Measurements from ENCODE around the gene CATSPERE. TPM values are rescaled to one million over a fixed set of nuclear protein-coding genes. Genes with fewer than 3 reads are reported as not detected.
A peak's percentile ranks its signal among the peaks of the same experiment; 100 is the strongest.

CATSPERE gene
- total and polyA plus RNA-seq, 7 experiments from 2014 or later: 0.24 to 2.2 (median 1.0) TPM

DNA sequence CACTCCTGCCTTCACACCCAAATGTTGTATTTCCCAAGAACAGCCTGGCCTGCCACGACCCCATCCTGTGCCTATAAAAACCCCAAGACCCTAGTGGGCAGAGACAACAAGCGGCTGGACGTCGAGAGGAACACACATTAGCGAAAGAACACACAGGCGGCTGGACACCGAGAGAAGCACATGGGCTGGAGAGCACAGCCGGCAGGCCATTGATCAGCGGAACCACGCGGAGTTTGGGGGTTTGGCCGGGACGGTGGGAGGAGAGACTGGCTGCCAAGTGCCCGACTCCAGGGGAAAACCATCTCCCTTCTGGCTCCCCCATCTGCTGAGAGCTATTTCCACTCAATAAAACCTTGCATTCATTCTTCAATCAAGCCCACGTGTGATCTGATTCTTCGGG, 181.5 kb downstream of the CATSPERE start:
- intact Hi-C loops (cut with micrococcal nuclease): no loop called here
- H3K9me3 ChIP-seq (ENCODE audit: control insufficient read depth in 2 of 3, low read length in 3 of 3): no peaks in the 10 kb centered on the region
- no peak for ATAC-seq
- no peak for DNase-seq
- ChIA-PET CTCF (no interaction called here), POLR2A (no interaction called here)
- no peaks in the 10 kb centered on the region for H3K4me1 ChIP-seq (ENCODE audit: control insufficient read depth in 2 of 2, insufficient read depth in 2 of 2, low read length in 2 of 2)
- peaks cover 0 to 10% (median 6%) of the 10 kb centered on the region in 5 donors for H3K27me3 Mint-ChIP-seq
- no peak overlapping the region for H3K4me3 ChIP-seq (ENCODE audit: low read length)
- no peaks in the 10 kb centered on the region for H3K4me1 Mint-ChIP-seq
- no peak overlapping the region for H3K4me3 Mint-ChIP-seq
- no peak overlapping the region for H3K27ac Mint-ChIP-seq
- H3K36me3 Mint-ChIP-seq: no peaks in the 10 kb centered on the region
- no peak overlapping the region for H3K27ac ChIP-seq (ENCODE audit: low read depth, low read length)
- H3K9me3 Mint-ChIP-seq: no peaks in the 10 kb centered on the region
- peaks cover 0 to 3% of the 10 kb centered on the region in 2 donors for H3K27me3 ChIP-seq (ENCODE audit: control insufficient read depth in 2 of 2, insufficient read depth in 2 of 2, low read length in 2 of 2)
- no peaks in the 10 kb centered on the region for H3K36me3 ChIP-seq (ENCODE audit: control insufficient read depth in 2 of 3, insufficient read depth in 3 of 3, low read length in 3 of 3)

DNA sequence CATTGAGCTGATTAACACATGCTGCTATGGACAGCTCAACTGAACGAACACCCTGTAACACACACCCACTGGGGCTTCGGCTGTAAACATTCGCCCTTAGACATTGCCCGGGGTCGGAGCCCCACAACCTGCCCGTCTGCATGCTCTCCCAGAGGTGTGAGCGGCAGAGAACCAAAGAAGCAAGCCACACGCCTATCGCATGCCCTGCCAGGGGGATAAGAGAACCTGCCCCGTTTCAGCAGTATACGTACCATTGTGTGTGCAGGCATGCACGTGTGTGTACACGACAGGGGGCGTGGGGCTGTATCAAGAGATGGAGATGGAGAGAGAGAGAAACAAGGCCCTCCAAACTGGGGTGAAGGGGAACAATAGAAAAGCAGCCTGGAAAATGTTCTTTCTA, 181.9 kb downstream of the CATSPERE start:
- ATAC-seq: no peak
- Histone ChIP-seq H3K36me3 (ENCODE audit: control insufficient read depth in 2 of 3, insufficient read depth in 3 of 3, low read length in 3 of 3) (no peaks in the 10 kb centered on the region), H3K27ac (ENCODE audit: low read depth, low read length) (no peak overlapping the region), H3K4me1 (ENCODE audit: control insufficient read depth in 2 of 2, insufficient read depth in 2 of 2, low read length in 2 of 2) (no peaks in the 10 kb centered on the region), H3K4me3 (ENCODE audit: low read length) (no peak overlapping the region), H3K27me3 (ENCODE audit: control insufficient read depth in 2 of 2, insufficient read depth in 2 of 2, low read length in 2 of 2) (peaks cover 0 to 3% of the 10 kb centered on the region in 2 donors), H3K9me3 (ENCODE audit: control insufficient read depth in 2 of 3, low read length in 3 of 3) (no peaks in the 10 kb centered on the region)
- Mint-ChIP-seq H3K27me3 (peaks cover 0 to 10% (median 6%) of the 10 kb centered on the region in 5 donors), H3K27ac (no peak overlapping the region), H3K9me3 (no peaks in the 10 kb centered on the region), H3K36me3 (no peaks in the 10 kb centered on the region), H3K4me1 (no peaks in the 10 kb centered on the region), H3K4me3 (no peak overlapping the region)
- intact Hi-C loops (cut with micrococcal nuclease): no loop called here
- ChIA-PET POLR2A (no interaction called here), CTCF (no interaction called here)
- no peak for DNase-seq

DNA sequence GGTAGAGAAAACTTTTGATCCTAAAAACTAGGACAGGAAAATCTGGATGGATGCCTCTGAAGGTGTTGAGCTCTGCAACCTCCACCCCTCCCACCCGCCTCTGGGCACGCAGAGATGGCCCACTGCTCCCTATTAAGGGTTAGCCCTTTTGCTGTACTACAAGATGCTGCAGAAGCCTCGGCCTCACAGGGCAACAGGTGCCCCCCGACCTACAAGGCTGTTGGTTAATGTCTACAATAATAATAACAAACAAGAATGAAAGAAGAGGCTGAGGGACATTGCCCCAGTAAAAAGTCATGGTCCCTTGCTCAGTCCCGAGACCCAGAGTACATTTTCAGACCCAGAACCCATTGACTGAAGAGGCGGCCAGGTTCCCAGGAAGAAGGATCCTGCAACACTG, 184.3 kb downstream of the CATSPERE start:
- H3K4me1 Mint-ChIP-seq: peaks cover 0 to 7% (median 0%) of the 10 kb centered on the region in 7 donors
- H3K36me3 Mint-ChIP-seq: no peaks in the 10 kb centered on the region
- CTCF ChIA-PET: no interaction called here
- no peaks in the 10 kb centered on the region for H3K4me1 ChIP-seq (ENCODE audit: control insufficient read depth in 2 of 2, insufficient read depth in 2 of 2, low read length in 2 of 2)
- H3K9me3 ChIP-seq (ENCODE audit: control insufficient read depth in 2 of 3, low read length in 3 of 3): no peaks in the 10 kb centered on the region
- H3K27me3 Mint-ChIP-seq: peaks cover 0 to 10% (median 6%) of the 10 kb centered on the region in 5 donors
- no peaks in the 10 kb centered on the region for H3K36me3 ChIP-seq (ENCODE audit: control insufficient read depth in 2 of 3, insufficient read depth in 3 of 3, low read length in 3 of 3)
- no peak for ATAC-seq
- H3K27ac ChIP-seq (ENCODE audit: low read depth, low read length): no peak overlapping the region
- no peaks in the 10 kb centered on the region for H3K9me3 Mint-ChIP-seq
- no peak overlapping the region for H3K4me3 ChIP-seq (ENCODE audit: low read length)
- H3K4me3 Mint-ChIP-seq: no peak overlapping the region
- H3K27ac Mint-ChIP-seq: no peak overlapping the region
- H3K27me3 ChIP-seq (ENCODE audit: control insufficient read depth in 2 of 2, insufficient read depth in 2 of 2, low read length in 2 of 2): peaks cover 0 to 3% of the 10 kb centered on the region in 2 donors
- POLR2A ChIA-PET: interaction anchor here (0.9 kb wide), 1 partner anchor 51 kb away, joined by 3 read pairs; no protein-coding TSS in a partner anchor
- intact Hi-C loops (cut with micrococcal nuclease): no loop called here
- DNase-seq: no peak

- Mint-ChIP-seq H3K4me3 (no peak overlapping the region), H3K9me3 (no peaks in the 10 kb centered on the region), H3K36me3 (no peaks in the 10 kb centered on the region), H3K4me1 (peaks cover 0 to 9% (median 0%) of the 10 kb centered on the region in 7 donors), H3K27ac (no peak overlapping the region), H3K27me3 (peaks cover 0 to 10% (median 5%) of the 10 kb centered on the region in 5 donors)
- Histone ChIP-seq H3K4me1 (ENCODE audit: control insufficient read depth in 2 of 2, insufficient read depth in 2 of 2, low read length in 2 of 2) (no peaks in the 10 kb centered on the region), H3K36me3 (ENCODE audit: control insufficient read depth in 2 of 3, insufficient read depth in 3 of 3, low read length in 3 of 3) (no peaks in the 10 kb centered on the region), H3K9me3 (ENCODE audit: control insufficient read depth in 2 of 3, low read length in 3 of 3) (no peaks in the 10 kb centered on the region), H3K27ac (ENCODE audit: low read depth, low read length) (no peak overlapping the region), H3K4me3 (ENCODE audit: low read length) (no peak overlapping the region), H3K27me3 (ENCODE audit: control insufficient read depth in 2 of 2, insufficient read depth in 2 of 2, low read length in 2 of 2) (peaks cover 0 to 3% of the 10 kb centered on the region in 2 donors)
- DNase-seq: no peak
- ChIA-PET CTCF (no interaction called here), POLR2A (no interaction called here)
- ATAC-seq: no peak
- intact Hi-C loops (cut with micrococcal nuclease): no loop called here
Measured at GRCh38 chr1:244645890-244646289, 184.8 kb downstream of the CATSPERE start.

- intact Hi-C loops (cut with micrococcal nuclease): no loop called here
- peaks cover 10 to 20% (median 11%) of the 10 kb centered on the region in 7 donors for H3K4me1 Mint-ChIP-seq
- H3K9me3 Mint-ChIP-seq: no peaks in the 10 kb centered on the region
- ChIA-PET CTCF (interaction anchor here (0.6 to 1.2 kb wide), 3 partner anchors 43 to 154 kb away, joined by 3 to 4 read pairs (median 4); no protein-coding TSS in a partner anchor), POLR2A (interaction anchor here (0.5 to 1.4 kb wide), 6 partner anchors 42 to 1407 kb away, joined by 3 read pairs; no protein-coding TSS in a partner anchor)
- Histone ChIP-seq H3K4me3 (ENCODE audit: low read length) (no peak overlapping the region), H3K36me3 (ENCODE audit: control insufficient read depth in 2 of 3, insufficient read depth in 3 of 3, low read length in 3 of 3) (no peaks in the 10 kb centered on the region), H3K4me1 (ENCODE audit: control insufficient read depth in 2 of 2, insufficient read depth in 2 of 2, low read length in 2 of 2) (peaks cover 4 to 6% of the 10 kb centered on the region in 2 donors), H3K27ac (ENCODE audit: low read depth, low read length) (no peak overlapping the region), H3K9me3 (ENCODE audit: control insufficient read depth in 2 of 3, low read length in 3 of 3) (no peaks in the 10 kb centered on the region), H3K27me3 (ENCODE audit: control insufficient read depth in 2 of 2, insufficient read depth in 2 of 2, low read length in 2 of 2) (no peaks in the 10 kb centered on the region)
- ATAC-seq (no peak), DNase-seq (no peak)
- no peak overlapping the region for H3K4me3 Mint-ChIP-seq
- H3K27me3 Mint-ChIP-seq: no peaks in the 10 kb centered on the region
- no peak overlapping the region for H3K27ac Mint-ChIP-seq
- no peaks in the 10 kb centered on the region for H3K36me3 Mint-ChIP-seq
Measured at GRCh38 chr1:244647819-244648218, 186.7 kb downstream of the CATSPERE start.

DNA sequence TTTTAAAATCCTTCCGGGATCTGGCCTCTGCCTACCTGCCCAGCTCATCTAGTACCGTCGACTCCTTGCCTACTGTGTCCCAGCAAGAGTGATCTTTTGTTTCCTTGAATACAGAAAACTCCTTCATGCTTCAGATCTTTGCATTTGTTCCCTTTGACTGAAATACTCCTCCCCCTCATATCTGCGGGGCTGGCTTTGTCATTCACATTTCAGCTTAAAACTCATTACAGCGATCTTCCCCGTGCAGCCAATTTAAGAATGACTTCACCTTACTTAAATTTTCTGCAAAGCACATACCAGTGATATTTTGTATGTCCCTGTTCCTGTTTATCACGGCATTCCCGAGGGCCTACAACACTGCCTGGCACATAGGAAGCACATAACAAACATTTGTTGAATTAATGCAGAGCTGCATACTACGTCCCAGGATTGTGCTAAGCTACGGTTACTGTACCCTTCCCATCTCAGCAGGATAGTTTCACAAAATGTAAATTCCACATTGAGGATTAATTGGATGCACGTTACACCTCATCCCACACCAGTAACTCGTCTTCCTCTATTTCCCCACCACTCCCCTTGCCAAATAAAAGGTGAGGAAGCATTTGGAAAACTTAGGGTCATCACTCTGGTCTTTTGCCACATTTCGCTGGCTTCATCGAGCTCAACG, 191.0 kb downstream of the CATSPERE start:
- no peaks in the 10 kb centered on the region for H3K36me3 ChIP-seq (ENCODE audit: control insufficient read depth in 2 of 3, insufficient read depth in 3 of 3, low read length in 3 of 3)
- peak overlapping the region; percentile 53 for H3K4me3 ChIP-seq (ENCODE audit: low read length)
- Mint-ChIP-seq H3K36me3 (peaks cover 0 to 3% (median 2%) of the 10 kb centered on the region in 5 donors), H3K4me3 (peak overlapping the region in 9 of 10 donors; percentile 83 to 91 (median 88)), H3K27me3 (no peaks in the 10 kb centered on the region), H3K9me3 (no peaks in the 10 kb centered on the region), H3K27ac (peak overlapping the region; percentile 81 to 96 (median 90)), H3K4me1 (peaks cover 11 to 26% (median 13%) of the 10 kb centered on the region in 7 donors)
- H3K9me3 ChIP-seq (ENCODE audit: control insufficient read depth in 2 of 3, low read length in 3 of 3): no peaks in the 10 kb centered on the region
- intact Hi-C loops (cut with micrococcal nuclease): loop anchor here (1.0 to 10.0 kb wide), 21 partner anchors 52 to 1914 kb away; partner anchors contain the start of genes COX20 (in 2 of the 2), HNRNPU (in 2 of the 2), CATSPERE (in 1 of the 2) and CEP170 (in 1 of the 2)
- ATAC-seq (no peak), DNase-seq (peak in 2 of 9 donors; percentile 1 to 4)
- ChIA-PET CTCF (interaction anchor here (1.0 to 1.4 kb wide), 4 partner anchors 48 to 210 kb away, joined by 3 to 7 read pairs (median 3); no protein-coding TSS in a partner anchor), POLR2A (interaction anchor here (0.6 to 4.0 kb wide), 10 partner anchors 183 to 1678 kb away, joined by 3 to 43 read pairs (median 6); partner anchors contain the start of genes ADSS2, CATSPERE, COX20 and HNRNPU)
- peaks cover 19 to 24% of the 10 kb centered on the region in 2 donors for H3K4me1 ChIP-seq (ENCODE audit: control insufficient read depth in 2 of 2, insufficient read depth in 2 of 2, low read length in 2 of 2)
- H3K27ac ChIP-seq (ENCODE audit: low read depth, low read length): peak overlapping the region; percentile 87
- no peaks in the 10 kb centered on the region for H3K27me3 ChIP-seq (ENCODE audit: control insufficient read depth in 2 of 2, insufficient read depth in 2 of 2, low read length in 2 of 2)
